ENCODE measurements around the gene TMEM198.

DNA sequence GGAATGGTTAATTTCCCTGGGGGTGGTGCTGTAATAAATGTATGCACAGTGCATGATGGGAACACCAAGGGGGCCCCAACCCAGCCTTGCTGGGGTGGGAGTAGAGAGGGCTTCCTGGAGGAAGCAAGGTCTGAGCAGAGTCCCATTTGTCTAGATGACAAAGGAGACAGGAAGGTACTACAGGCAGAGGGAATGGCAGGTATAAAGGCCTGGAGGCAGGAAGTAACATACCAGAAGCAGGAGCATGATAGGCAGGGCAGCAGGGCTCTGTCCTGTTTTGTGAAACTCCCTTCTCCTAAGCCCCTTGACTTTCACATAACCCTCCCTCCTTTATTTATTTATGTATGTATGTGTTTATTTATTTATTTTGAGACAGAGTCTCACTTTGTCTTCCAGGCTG is 41.2 kb upstream of the TMEM198 start:
- TF ChIP-seq, protein P1, sequence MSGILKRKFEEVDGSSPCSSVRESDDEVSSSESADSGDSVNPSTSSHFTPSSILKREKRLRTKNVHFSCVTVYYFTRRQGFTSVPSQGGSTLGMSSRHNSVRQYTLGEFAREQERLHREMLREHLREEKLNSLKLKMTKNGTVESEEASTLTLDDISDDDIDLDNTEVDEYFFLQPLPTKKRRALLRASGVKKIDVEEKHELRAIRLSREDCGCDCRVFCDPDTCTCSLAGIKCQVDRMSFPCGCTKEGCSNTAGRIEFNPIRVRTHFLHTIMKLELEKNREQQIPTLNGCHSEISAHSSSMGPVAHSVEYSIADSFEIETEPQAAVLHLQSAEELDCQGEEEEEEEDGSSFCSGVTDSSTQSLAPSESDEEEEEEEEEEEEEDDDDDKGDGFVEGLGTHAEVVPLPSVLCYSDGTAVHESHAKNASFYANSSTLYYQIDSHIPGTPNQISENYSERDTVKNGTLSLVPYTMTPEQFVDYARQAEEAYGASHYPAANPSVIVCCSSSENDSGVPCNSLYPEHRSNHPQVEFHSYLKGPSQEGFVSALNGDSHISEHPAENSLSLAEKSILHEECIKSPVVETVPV (CRISPR knock-in tag; IDR thresholded peaks at IDR 0.05), result no peak
- TF ChIP-seq ZFP3 (CRISPR knock-in tag; IDR thresholded peaks at IDR 0.05) (no peak), GLIS3 (CRISPR knock-in tag; IDR thresholded peaks at IDR 0.05) (no peak), ZNF70 (CRISPR knock-in tag; IDR thresholded peaks at IDR 0.05) (no peak), ZC3H10 (CRISPR knock-in tag; IDR thresholded peaks at IDR 0.05) (no peak), RARB (CRISPR knock-in tag; IDR thresholded peaks at IDR 0.05) (no peak), ZFP30 (CRISPR knock-in tag; IDR thresholded peaks at IDR 0.05) (no peak), ZNF8 (CRISPR knock-in tag; IDR thresholded peaks at IDR 0.05) (no peak), OSR1 (CRISPR knock-in tag; IDR thresholded peaks at IDR 0.05) (no peak)
- TF ChIP-seq, protein P2, sequence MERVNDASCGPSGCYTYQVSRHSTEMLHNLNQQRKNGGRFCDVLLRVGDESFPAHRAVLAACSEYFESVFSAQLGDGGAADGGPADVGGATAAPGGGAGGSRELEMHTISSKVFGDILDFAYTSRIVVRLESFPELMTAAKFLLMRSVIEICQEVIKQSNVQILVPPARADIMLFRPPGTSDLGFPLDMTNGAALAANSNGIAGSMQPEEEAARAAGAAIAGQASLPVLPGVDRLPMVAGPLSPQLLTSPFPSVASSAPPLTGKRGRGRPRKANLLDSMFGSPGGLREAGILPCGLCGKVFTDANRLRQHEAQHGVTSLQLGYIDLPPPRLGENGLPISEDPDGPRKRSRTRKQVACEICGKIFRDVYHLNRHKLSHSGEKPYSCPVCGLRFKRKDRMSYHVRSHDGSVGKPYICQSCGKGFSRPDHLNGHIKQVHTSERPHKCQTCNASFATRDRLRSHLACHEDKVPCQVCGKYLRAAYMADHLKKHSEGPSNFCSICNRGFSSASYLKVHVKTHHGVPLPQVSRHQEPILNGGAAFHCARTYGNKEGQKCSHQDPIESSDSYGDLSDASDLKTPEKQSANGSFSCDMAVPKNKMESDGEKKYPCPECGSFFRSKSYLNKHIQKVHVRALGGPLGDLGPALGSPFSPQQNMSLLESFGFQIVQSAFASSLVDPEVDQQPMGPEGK (CRISPR knock-in tag; IDR thresholded peaks at IDR 0.05; ENCODE audit: borderline replicate concordance), result no peak
